Measurements from ENCODE around the gene CSMD2. TPM values are rescaled to one million over a fixed set of nuclear protein-coding genes. Genes with fewer than 3 reads are reported as not detected.

CSMD2 gene
- total and polyA plus RNA-seq, 2 of the 4 experiments (the other 2 are of a cell fraction), result under 0.01 to 0.36 TPM

DNA sequence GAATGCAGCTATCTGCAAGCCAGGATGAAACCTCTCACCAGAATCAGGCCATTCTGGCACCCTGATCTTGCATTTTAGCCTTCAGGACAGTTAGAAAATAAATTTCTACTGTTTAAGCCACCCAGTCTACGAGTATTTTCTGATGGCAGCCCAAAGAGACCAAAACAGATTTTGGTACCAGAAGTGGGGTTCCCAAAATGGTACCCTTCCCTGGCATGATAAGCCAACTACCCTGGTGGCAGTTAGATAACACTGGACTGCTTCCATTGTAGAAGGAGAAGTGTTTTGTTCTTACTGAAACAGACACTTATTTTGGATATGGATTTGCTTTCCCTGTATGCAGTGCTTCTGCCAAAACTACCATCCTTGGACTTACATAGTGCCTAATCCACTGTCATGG is 115.0 kb downstream of the CSMD2 start:
- Histone ChIP-seq H3K4me3 (ENCODE audit: insufficient read depth, low read depth, low read length) (no peak overlapping the region), H2BK20ac (ENCODE audit: low read depth, low read length) (no peak overlapping the region), H4K5ac (ENCODE audit: low read depth, low read length) (no peak overlapping the region), H3K4me2 (ENCODE audit: low read depth, low read length) (no peak overlapping the region), H4K8ac (ENCODE audit: low read depth in 2 of 2, low read length in 2 of 2) (no peak overlapping the region), H3K18ac (ENCODE audit: low read depth, low read length) (no peak overlapping the region), H3K4ac (ENCODE audit: low read depth, low read length) (no peak overlapping the region), H2AFZ (replicated peaks; ENCODE audit: low read length, poor library complexity) (no peak overlapping the region), H3K27me3 (ENCODE audit: control insufficient read depth, insufficient read depth, low read length) (no peaks in the 10 kb centered on the region), H3K9me1 (ENCODE audit: insufficient read depth, low read length) (no peaks in the 10 kb centered on the region), H3K36me3 (ENCODE audit: control insufficient read depth, insufficient read depth, low read length) (no peaks in the 10 kb centered on the region), H3K9me3 (ENCODE audit: control insufficient read depth, insufficient read depth, low read length) (peaks cover 16% of the 10 kb centered on the region), H3K9ac (ENCODE audit: low read depth, low read length) (no peak overlapping the region), H4K20me1 (ENCODE audit: insufficient read depth, low read length) (no peaks in the 10 kb centered on the region), H2BK5ac (ENCODE audit: low read depth, low read length, poor library complexity, severe bottlenecking) (no peak overlapping the region), H2AK9ac (replicated peaks; ENCODE audit: low read depth, low read length, poor library complexity) (no peak overlapping the region), H3K79me1 (ENCODE audit: low read depth in 1 of 2, low read length in 2 of 2) (no peaks in the 10 kb centered on the region), H3K4me1 (ENCODE audit: control insufficient read depth, insufficient read depth, low read length) (no peaks in the 10 kb centered on the region), H2BK120ac (ENCODE audit: low read depth, low read length) (no peak overlapping the region), H3K27ac (ENCODE audit: insufficient read depth, low read length) (no peak overlapping the region), H3K56ac (ENCODE audit: extremely low read depth, insufficient read depth, low read length) (no peak overlapping the region), H3K14ac (replicated peaks; ENCODE audit: low read depth, low read length) (no peak overlapping the region), H2AK5ac (ENCODE audit: low read depth, low read length) (no peak overlapping the region), H4K91ac (ENCODE audit: insufficient read depth, low read depth, low read length) (no peak overlapping the region), H3K23ac (ENCODE audit: low read depth, low read length) (no peak overlapping the region), H2BK15ac (ENCODE audit: low read depth, low read length) (no peak overlapping the region)
- TF ChIP-seq MAZ (IDR thresholded peaks at IDR 0.05; ENCODE audit: borderline replicate concordance, low read depth, low read length) (no peak), NFE2L2 (IDR thresholded peaks at IDR 0.05; ENCODE audit: low read depth, low read length) (no peak), MXI1 (IDR thresholded peaks at IDR 0.05; ENCODE audit: borderline replicate concordance, low read depth, low read length) (no peak), MAFK (IDR thresholded peaks at IDR 0.05; ENCODE audit: low read depth, low read length) (no peak), POLR2A (IDR thresholded peaks at IDR 0.05; ENCODE audit: low read depth, low read length) (no peak), BHLHE40 (IDR thresholded peaks at IDR 0.05; ENCODE audit: low read depth, low read length) (no peak), RCOR1 (IDR thresholded peaks at IDR 0.05; ENCODE audit: insufficient replicate concordance, low read length) (no peak), SMC3 (IDR thresholded peaks at IDR 0.05; ENCODE audit: low read depth, low read length) (no peak), RAD21 (IDR thresholded peaks at IDR 0.05; ENCODE audit: low read length) (no peak), RFX5 (IDR thresholded peaks at IDR 0.05; ENCODE audit: low read depth, low read length) (no peak)
- TF ChIP-seq, protein P1, sequence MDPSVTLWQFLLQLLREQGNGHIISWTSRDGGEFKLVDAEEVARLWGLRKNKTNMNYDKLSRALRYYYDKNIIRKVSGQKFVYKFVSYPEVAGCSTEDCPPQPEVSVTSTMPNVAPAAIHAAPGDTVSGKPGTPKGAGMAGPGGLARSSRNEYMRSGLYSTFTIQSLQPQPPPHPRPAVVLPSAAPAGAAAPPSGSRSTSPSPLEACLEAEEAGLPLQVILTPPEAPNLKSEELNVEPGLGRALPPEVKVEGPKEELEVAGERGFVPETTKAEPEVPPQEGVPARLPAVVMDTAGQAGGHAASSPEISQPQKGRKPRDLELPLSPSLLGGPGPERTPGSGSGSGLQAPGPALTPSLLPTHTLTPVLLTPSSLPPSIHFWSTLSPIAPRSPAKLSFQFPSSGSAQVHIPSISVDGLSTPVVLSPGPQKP (IDR thresholded peaks at IDR 0.05; ENCODE audit: borderline replicate concordance, low read depth, low read length), result no peak
- TF ChIP-seq, protein P2, sequence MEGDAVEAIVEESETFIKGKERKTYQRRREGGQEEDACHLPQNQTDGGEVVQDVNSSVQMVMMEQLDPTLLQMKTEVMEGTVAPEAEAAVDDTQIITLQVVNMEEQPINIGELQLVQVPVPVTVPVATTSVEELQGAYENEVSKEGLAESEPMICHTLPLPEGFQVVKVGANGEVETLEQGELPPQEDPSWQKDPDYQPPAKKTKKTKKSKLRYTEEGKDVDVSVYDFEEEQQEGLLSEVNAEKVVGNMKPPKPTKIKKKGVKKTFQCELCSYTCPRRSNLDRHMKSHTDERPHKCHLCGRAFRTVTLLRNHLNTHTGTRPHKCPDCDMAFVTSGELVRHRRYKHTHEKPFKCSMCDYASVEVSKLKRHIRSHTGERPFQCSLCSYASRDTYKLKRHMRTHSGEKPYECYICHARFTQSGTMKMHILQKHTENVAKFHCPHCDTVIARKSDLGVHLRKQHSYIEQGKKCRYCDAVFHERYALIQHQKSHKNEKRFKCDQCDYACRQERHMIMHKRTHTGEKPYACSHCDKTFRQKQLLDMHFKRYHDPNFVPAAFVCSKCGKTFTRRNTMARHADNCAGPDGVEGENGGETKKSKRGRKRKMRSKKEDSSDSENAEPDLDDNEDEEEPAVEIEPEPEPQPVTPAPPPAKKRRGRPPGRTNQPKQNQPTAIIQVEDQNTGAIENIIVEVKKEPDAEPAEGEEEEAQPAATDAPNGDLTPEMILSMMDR (conservative IDR thresholded peaks at IDR 0.05; ENCODE audit: low read depth, low read length), result no peak
- dilution Hi-C loops (cut with HindIII; ENCODE audit: low sequenced_read_pairs, unreplicated experiment), result no loop called here
- ChIA-PET CTCF (no interaction called here), POLR2A (ENCODE audit: unreplicated experiment) (no interaction called here)
- ATAC-seq (ENCODE audit: low read depth) (no peak), DNase-seq (no peak)
- BruUV-seq (replicated peaks), result no TSS peak
- in situ Hi-C loops (cut with MboI; ENCODE audit: low sequenced_read_pairs), result no loop called here
- intact Hi-C loops (cut with micrococcal nuclease), result no loop called here
- WGBS, 2 experiments (ENCODE audit: extremely low coverage in 2 of 2, insufficient read length in 1 of 2), result no CpG with 5 or more reads among the region's 1 CpG
